HEK293 (cell line): ENCODE results near the gene IFNA2.

ENCODE experiments used
- CTCF ChIA-PET: fragments of 350-600 bp; formaldehyde crosslinking; extraction: SDS; loops from one replicate; lab custom pipeline; 2021; ENCODE audit warnings: antibody characterized with exemption; lab: Yijun Ruan, JAX
- POLR2A ChIA-PET: fragments of 300-600 bp; formaldehyde crosslinking; extraction: SDS; loops from one replicate; lab custom pipeline; 2020; ENCODE audit warnings: antibody characterized with exemption, inconsistent platforms; lab: Yijun Ruan, JAX
- H3K27ac ChIP-seq: fragments of 200-500 bp; sonication (Bioruptor generic); 2 replicates; pipeline ENCODE4 v1.5.1; 2014; ENCODE audit warnings: low read depth, low read length, control low read depth, inconsistent platforms; ENCODE audit errors: extremely low read depth
- H3K36me3 ChIP-seq, 2 experiments: fragments of 200-500 bp in 1 of 2; sonication (Bioruptor generic) in 1 of 2; 1 replicate in 1 of 2; 2 replicates in 1 of 2; pipeline ENCODE4 v1.5.1; 2014 to 2017; ENCODE audit warnings: inconsistent platforms in 2 of 2, low read length in 2 of 2; ENCODE audit not compliant: control insufficient read depth in 2 of 2, insufficient read depth in 1 of 2
- H3K4me1 ChIP-seq: fragments of 200-500 bp; sonication (Bioruptor generic); 2 replicates; pipeline ENCODE4 v1.5.1; 2014; ENCODE audit warnings: mild to moderate bottlenecking, low read length, inconsistent platforms; ENCODE audit not compliant: control insufficient read depth, insufficient read depth
- H3K4me3 ChIP-seq: 2 replicates; pipeline ENCODE4 v1.5.1; 2011; ENCODE audit warnings: low read depth, mild to moderate bottlenecking, control low read depth, low read length, moderate library complexity
- H3K9me3 ChIP-seq: fragments of 200-500 bp; sonication (Bioruptor generic); 2 replicates; pipeline ENCODE4 v1.5.1; 2014; ENCODE audit warnings: low read depth, low read length, inconsistent platforms; ENCODE audit not compliant: control insufficient read depth, insufficient read depth
- KLF10 ChIP-seq: fragments of 450-650 bp; IDR thresholded peaks from 2 replicates; pipeline ENCODE4 v1.5.1; 2018; ENCODE audit warnings: missing biosample characterization, mild to moderate bottlenecking, missing genetic modification characterization
- PATZ1 ChIP-seq: fragments of 450-650 bp; formaldehyde crosslinking; IDR thresholded peaks from 2 replicates; pipeline ENCODE4 v1.5.1; 2016; ENCODE audit warnings: missing biosample characterization, missing genetic modification characterization
- SP3 ChIP-seq: fragments of 450-650 bp; formaldehyde crosslinking; IDR thresholded peaks from 2 replicates; pipeline ENCODE4 v1.5.1; 2016; ENCODE audit warnings: missing biosample characterization, missing genetic modification characterization
- WT1 ChIP-seq: fragments of 450-650 bp; formaldehyde crosslinking; IDR thresholded peaks from 2 replicates; pipeline ENCODE4 v1.5.1; 2016; ENCODE audit warnings: missing biosample characterization, missing genetic modification characterization
- ZBTB11 ChIP-seq: fragments of 450-650 bp; formaldehyde crosslinking; conservative IDR thresholded peaks from 2 replicates; pipeline ENCODE4 v1.5.1; 2016; ENCODE audit warnings: low read depth, missing biosample characterization, missing genetic modification characterization
- ZFP37 ChIP-seq: fragments of 450-650 bp; formaldehyde crosslinking; IDR thresholded peaks from 2 replicates; pipeline ENCODE4 v1.5.1; 2016; ENCODE audit warnings: missing biosample characterization, missing genetic modification characterization
- ZNF121 ChIP-seq: fragments of 450-650 bp; formaldehyde crosslinking; IDR thresholded peaks from 2 replicates; pipeline ENCODE4 v1.5.1; 2016; ENCODE audit warnings: missing biosample characterization, missing genetic modification characterization
- ZNF239 ChIP-seq: fragments of 450-650 bp; formaldehyde crosslinking; IDR thresholded peaks from 2 replicates; pipeline ENCODE4 v1.5.1; 2016; ENCODE audit warnings: missing biosample characterization, missing genetic modification characterization
- ZNF266 ChIP-seq: fragments of 450-650 bp; formaldehyde crosslinking; IDR thresholded peaks from 2 replicates; pipeline ENCODE4 v1.5.1; 2016; ENCODE audit warnings: missing biosample characterization, missing genetic modification characterization, low read depth
- ZNF426 ChIP-seq: fragments of 450-650 bp; formaldehyde crosslinking; IDR thresholded peaks from 2 replicates; pipeline ENCODE4 v1.5.1; 2017; ENCODE audit warnings: missing biosample characterization, missing genetic modification characterization, mild to moderate bottlenecking, inconsistent platforms, moderate library complexity
- ZNF513 ChIP-seq: fragments of 450-650 bp; IDR thresholded peaks from 2 replicates; pipeline ENCODE4 v1.5.1; 2018; ENCODE audit warnings: missing biosample characterization, missing genetic modification characterization
- ZNF585B ChIP-seq: fragments of 450-650 bp; formaldehyde crosslinking; IDR thresholded peaks from 2 replicates; pipeline ENCODE4 v1.5.1; 2016; ENCODE audit warnings: missing biosample characterization, missing genetic modification characterization
- ZNF626 ChIP-seq: fragments of 450-650 bp; sonication (Bioruptor Pico); formaldehyde crosslinking; IDR thresholded peaks from 2 replicates; pipeline ENCODE4 v1.5.1; 2018; ENCODE audit warnings: missing biosample characterization, missing genetic modification characterization, inconsistent platforms
- ZNF654 ChIP-seq: fragments of 450-650 bp; formaldehyde crosslinking; IDR thresholded peaks from 2 replicates; pipeline ENCODE4 v1.5.1; 2016; ENCODE audit warnings: low read depth, missing biosample characterization, missing genetic modification characterization
- ZNF768 ChIP-seq: fragments of 450-650 bp; formaldehyde crosslinking; IDR thresholded peaks from 2 replicates; pipeline ENCODE4 v1.5.1; 2018; ENCODE audit warnings: missing biosample characterization, mild to moderate bottlenecking, missing genetic modification characterization

The IFNA2 gene

DNA sequence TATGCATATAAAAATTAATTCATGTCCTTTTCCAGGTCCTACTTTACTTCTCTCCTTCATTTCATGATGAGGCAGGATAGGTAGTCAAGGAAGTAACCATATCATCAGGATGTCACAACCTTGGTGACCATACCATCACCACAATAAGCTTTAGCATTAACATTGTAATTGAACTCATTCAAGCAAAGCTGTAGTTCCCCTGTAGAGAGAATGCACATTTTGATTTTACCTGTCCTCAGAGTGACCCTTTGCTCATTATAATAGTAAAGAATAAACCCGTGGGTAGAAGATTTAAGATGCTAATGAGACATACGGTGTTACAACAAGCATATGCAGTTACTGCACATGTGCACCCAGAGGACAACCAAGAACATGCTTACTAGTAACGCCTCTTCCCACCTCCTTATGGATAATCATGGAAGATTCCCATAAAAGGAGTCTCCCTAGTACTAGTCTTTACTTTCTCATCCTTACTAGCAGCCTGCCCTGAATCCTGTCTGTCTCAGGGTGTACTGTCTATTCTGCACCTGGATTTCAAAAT, 36.7 kb downstream of the IFNA2 start:
- Histone ChIP-seq H3K4me3 (no peak overlapping the region), H3K36me3 (no peaks in the 10 kb centered on the region), H3K4me1 (no peaks in the 10 kb centered on the region), H3K9me3 (no peaks in the 10 kb centered on the region), H3K27ac (no peak overlapping the region)
- POLR2A ChIA-PET: interaction anchor here (1.7 kb wide), 1 partner anchor 13 kb away, joined by 4 read pairs; the partner anchor contains the start of gene KLHL9
- CTCF ChIA-PET: interaction anchor here (1.0 to 1.2 kb wide), 2 partner anchors 29 to 112 kb away, joined by 3 to 4 read pairs; no protein-coding TSS in a partner anchor
- no peak for TF ChIP-seq ZNF121 (tag by site-specific recombination)

GRCh38 chr9:21340735-21341134, 44.5 kb downstream of the IFNA2 start:
- no peaks in the 10 kb centered on the region for H3K9me3 ChIP-seq
- no peak overlapping the region for H3K4me3 ChIP-seq
- H3K27ac ChIP-seq: no peak overlapping the region
- ChIA-PET CTCF (interaction anchor here (0.6 to 1.8 kb wide), 4 partner anchors 9 to 55 kb away, joined by 3 to 4 read pairs (median 4); no protein-coding TSS in a partner anchor), POLR2A (no interaction called here)
- no peaks in the 10 kb centered on the region for H3K36me3 ChIP-seq
- TF ChIP-seq PATZ1 (tag by site-specific recombination): no peak
- no peak for TF ChIP-seq ZNF585B
- no peak for TF ChIP-seq ZFP37 (tag by site-specific recombination)
- TF ChIP-seq ZNF768: no peak
- no peak for TF ChIP-seq ZNF266 (tag by site-specific recombination)
- TF ChIP-seq KLF10: no peak
- TF ChIP-seq ZNF626 (tag by site-specific recombination): no peak
- no peak for TF ChIP-seq SP3 (tag by site-specific recombination)
- TF ChIP-seq ZNF513 (tag by site-specific recombination): no peak
- no peak for TF ChIP-seq WT1 (tag by site-specific recombination)
- TF ChIP-seq ZNF239 (tag by site-specific recombination): no peak
- TF ChIP-seq ZNF654: no peak
- H3K4me1 ChIP-seq: 0 out of 2 replicates have a peak, but pooled peaks cover under 1% of the 10 kb centered on the region

- peaks cover 3 to 18% of the 10 kb centered on the region in 2 experiments; a peak in 2 of 3 replicates for H3K36me3 ChIP-seq
- no peak overlapping the region for H3K4me3 ChIP-seq
- H3K27ac ChIP-seq: no peak overlapping the region
- peaks cover 15% of the 10 kb centered on the region for H3K4me1 ChIP-seq
- TF ChIP-seq ZNF266 (tag by site-specific recombination): no peak
- no peak for TF ChIP-seq ZNF426
- TF ChIP-seq ZBTB11 (tag by site-specific recombination): no peak
- TF ChIP-seq, all 188 proteins: peak for 0
- H3K9me3 ChIP-seq: no peaks in the 10 kb centered on the region
- POLR2A ChIA-PET: no interaction called here
- CTCF ChIA-PET: interaction anchor here (0.6 to 1.2 kb wide), 4 partner anchors 10 to 153 kb away, joined by 3 to 6 read pairs (median 3); no protein-coding TSS in a partner anchor
Observed at GRCh38 chr9:21336457-21336856, 48.7 kb downstream of the IFNA2 start.
